Kidney tubule cell (primary cell): ENCODE measurements around the gene RNF144A.
A peak's percentile ranks its signal among the peaks of the same experiment; 100 is the strongest.

Experiments
- DNase-seq: peaks from one replicate; pipeline ENCODE4 v3.0.0-alpha.2; 2018; ENCODE audit warnings: low spot score

Gene RNF144A

DNA sequence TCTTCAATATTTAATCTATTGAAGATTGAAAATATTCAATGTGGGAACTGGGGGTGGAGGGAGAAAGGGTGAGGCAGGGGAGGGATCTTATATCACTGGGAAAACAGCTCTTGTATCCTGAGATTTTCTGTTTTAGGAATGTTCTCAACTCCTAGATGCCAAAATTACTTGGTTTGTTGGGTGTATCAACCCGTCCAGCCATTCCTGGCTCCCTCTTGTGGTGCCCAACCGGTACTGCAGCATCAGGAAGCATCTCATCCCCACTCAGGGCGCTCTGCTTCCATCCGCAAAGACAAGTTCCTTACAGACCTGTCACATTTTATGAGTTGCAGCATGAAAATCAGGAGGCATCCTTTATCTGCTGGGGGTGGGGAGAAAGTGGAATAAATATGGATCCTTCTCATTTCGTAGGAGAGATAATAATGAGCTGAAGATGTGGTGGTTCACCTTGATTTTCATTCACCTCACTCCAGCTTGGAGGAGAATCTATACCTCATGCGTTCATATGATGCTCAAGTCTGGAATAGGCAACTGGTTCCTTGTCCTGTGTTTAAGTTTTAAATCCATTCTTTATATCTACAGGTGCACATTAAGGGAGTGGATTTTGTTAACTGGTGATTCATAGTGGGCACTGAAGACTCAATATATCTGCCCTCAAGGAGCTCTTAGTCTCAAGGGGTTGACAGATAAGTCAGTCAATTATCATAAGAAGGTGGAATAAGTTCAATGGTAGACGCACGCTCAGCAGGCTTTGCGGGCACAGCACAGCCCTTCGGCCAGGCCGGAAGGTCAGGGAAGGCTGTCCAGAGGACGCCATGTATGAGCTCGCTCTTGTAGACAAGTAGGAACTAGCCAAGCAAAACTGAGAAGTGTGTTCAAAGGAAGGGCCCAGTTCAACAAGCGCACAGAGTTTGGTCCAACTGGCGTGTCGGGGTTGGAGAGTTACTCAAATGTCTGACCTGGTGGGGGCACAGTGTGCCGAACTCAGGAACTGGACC is 127.3 kb downstream of the RNF144A start:
- DNase-seq: peak; percentile 59

DNA sequence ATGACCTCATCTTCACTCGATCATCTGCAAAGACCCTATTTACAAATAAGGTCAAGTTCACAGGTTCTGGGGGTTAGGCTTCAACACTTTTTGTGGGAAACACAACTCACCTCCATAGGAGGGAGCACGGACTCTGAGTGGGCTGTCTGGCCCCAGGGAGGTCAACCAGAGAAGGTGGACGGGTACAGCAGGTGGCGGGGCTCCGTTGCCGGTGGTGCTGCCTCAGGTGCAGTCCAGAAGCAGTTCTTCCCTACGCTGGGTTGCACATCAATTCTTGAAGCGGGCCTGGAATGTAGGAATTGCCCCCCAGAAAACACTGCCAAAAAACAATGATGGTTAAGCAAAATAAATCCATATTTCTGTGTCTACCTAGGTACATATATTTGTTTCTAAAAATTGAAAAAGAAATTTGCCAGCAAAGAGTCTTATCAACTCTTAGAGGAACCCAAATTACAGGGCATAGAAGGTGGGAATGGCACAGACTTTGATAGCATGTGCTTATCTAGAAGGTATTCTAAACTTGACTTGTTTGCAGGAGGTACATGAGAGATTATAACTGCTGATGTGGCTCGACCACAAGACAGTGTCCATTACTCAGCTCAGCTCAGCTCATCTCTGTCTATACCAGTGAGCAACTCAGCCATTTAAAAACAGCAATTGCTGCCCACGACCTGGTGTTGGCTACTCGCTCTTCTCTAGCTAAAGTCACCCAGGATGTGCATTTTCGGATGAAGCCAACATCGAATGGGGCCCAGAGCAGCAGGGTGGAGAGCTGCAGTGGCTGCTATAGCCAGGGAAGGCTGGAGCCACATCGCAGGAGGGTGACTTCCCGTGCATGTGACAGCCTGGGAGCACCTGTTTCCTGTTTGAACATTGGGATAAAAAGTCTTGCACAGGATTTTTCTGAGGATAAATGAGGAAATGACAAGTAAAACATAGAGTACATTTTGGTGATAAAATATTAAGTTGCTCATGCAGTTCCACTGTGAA is 128.7 kb downstream of the RNF144A start:
- no peak for DNase-seq

DNA sequence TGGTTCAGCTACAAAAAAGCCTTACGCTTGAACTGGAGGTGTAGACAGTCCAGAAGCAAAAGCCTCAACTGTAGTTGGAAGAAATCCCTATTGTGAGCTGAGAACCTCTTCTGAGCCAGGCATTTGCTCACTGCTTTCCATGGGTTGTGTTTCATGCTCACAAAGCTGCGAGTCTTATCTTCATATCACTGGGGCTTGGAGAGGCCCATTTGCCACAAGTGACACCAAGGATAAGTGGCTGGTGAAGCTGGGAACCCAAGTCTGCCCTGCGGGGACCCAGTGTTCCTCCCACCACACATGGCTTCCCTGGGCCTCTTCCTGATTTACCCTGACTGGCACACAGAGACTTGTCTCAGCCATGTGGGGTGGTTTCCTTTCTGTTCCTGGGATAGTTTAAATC is 130.4 kb downstream of the RNF144A start:
- DNase-seq: no peak

DNA sequence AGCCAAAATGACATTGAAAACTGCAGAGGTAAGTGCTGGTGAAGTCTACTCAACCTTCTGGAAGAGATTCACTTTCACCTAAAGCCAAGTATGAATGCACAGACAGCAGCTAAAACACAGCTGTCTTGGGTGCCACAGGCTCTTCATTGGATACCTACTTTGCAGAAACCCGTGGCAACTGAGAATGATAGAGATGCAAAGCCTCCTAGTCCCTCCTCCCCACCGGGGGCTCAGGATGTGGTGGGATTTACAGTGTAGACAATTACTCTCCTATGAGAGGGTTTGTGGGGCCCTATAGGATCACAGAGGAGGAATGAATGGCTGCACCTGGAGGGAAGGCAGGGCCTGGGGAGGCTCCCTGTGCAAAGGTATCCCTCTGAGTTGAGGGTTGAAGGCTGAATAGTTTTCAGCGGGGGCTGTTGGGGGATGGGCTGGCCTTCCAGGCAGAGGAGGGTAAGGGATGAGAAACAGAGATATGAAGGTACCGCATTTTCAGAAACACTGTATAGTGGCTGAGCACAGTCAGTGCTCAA is 131.6 kb downstream of the RNF144A start:
- DNase-seq: no peak

DNA sequence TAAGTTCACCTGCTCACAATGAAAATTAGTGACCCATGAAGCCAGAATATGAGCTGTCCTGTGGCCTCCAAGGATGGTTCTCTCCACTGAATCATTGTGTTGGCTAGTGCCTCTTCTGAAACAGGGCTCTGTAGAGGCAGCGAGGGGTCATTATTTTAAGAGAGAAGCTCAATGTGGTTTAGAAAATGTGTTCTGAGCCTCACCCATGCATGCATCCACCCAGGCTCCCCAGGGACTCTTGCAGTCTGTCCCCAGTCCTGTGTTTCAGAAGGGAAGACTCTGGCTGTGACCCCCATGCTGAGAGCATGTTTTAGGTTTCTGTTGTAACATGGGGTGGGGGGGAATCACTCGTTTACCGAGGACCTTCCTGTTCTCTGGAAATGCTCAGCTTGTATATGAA is 135.2 kb downstream of the RNF144A start:
- DNase-seq: peak; percentile 3

DNA sequence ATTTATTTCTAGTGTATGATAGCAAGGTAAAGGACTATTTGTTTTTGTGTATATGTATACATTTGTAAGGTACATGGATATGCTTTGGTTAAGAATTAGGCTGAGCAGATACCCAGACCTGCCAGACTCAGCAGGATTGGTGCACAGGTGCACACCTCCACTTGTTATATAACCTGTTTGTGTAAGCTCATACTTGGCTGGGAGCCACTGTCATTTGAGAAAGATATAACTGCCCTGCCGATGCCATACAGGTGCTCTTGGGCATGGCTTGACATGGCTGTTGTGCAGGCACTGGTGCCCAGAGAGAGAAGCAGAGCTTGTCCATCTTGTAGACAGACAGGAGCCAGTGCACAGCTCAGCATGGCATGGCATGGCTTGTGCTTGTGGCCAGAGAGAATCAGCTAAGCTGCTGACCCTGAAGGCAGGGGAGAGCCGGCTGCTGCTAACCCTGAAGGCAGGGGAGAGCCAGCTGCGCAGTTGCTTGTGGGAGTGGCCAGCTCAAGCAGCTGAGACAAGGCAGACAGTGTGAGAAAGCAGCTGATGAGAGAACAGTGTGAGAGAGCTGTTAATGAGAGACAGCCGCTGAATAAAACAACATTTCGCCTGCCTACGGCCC is 136.5 kb downstream of the RNF144A start:
- DNase-seq: no peak

DNA sequence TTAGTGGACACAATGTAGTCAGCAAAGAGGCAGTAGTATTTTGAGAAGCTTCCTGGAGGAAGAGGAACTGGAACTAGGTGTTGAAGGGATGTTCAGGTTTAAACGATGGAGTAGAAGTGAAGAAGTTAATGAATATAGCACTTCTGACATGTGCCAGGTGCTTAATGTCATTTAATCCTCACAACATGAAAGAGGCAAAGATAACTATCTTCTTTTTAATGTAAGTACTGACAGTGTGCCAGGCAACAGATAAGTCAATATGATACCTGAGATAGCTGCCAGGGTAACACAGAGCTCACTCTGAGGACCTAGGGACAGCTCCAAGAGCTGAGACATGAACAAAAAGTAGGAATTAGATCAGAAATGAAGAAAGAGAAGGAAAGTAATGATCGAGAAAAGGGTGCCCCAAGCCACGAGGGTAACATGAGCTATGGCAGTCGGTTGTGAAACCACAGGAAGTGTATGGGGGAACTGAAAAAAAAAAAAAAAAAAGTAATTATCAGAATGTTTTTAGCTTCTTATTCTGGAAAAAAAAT is 140.7 kb downstream of the RNF144A start:
- no peak for DNase-seq

DNA sequence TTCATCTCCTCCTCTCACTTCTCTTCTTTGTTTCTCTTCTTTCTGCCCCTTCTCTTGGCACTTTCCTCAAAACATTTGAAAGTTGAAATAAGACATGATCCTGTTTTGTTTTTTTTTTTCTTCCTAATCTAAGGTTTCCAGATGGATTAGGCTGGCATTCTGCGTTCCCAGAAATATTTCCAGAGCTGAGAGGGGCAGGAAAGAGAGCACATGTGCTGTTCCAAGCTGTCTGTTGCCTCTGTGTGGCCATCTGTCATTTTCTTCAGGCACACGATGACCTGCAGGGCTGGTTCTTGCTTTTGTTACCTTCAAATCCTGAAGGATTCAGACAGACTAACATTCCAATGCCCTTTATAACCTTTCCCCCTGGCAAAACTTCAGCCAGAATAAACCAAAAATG is 142.9 kb downstream of the RNF144A start:
- DNase-seq: no peak

DNA sequence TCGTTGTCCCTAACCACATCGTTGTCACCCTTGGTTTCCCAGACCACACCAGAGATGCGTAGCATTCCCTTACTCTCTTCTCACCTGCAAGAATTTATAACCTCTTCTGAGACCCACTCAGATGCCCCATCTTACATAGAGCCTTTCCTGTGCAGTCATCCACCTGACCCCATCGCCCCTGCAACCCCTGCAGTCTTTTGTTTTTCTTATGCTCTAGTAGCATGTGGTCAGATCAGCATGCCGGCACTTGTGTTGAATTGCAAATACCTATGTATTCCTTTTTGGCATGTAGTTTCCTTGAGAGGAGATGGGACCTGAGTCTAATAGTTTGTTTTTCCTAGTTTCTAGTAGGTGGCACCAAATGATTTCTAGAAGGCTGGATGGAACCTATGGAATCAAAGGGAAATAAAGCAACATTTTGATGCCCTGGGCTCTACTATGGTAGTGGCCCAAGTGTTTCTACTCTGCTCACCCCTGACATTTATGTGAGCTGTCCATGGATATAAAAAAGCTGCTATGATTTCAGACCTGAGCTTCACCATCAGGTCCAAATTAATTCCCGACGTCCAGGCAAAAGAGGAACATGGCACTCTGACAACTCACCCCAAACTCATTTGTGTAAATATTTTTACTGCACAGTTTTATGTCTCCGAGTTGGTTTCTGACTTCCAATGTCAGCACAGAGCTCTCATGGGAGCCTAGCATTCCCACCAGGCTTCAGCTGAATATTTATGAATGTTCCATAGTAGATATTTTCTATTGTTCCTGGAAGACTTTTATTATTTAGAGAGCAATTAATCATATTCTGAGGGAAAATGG is 143.6 kb downstream of the RNF144A start:
- DNase-seq: no peak

DNA sequence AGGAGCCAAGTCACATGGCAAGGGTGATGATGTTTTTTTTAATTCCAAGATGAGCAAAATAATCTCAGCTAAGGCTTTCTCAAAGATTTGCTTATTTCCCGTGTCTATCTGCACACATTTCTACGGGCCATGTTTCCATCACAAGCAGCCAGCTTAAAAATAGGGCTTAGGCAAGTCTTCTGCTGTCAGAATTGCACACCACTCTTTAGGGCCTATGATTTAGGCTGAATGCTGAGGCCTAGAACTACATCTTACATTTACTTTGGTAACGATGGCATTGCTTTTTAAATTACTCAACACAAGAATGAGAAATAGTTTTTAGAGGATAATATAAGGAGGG is 144.2 kb downstream of the RNF144A start:
- no peak for DNase-seq

DNA sequence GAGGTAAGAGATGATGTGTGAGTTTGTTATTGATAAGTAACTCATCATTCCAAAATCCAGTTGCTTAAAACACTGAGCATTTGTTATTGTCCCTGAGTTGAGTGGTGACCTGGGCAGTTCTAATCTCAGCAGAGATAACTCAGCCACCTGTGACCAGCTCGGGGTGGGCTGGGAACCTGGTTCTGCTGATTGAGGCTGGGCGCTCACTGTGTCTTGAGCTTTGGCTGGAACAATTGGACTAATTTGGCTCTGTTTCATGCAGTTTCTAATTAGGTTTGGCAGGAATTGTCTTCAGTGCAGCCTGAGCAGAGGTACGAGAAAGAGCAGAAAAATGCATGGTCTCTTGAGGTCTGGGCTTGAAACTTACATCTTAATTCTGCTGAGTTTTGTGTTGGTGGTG is 144.7 kb downstream of the RNF144A start:
- no peak for DNase-seq

DNA sequence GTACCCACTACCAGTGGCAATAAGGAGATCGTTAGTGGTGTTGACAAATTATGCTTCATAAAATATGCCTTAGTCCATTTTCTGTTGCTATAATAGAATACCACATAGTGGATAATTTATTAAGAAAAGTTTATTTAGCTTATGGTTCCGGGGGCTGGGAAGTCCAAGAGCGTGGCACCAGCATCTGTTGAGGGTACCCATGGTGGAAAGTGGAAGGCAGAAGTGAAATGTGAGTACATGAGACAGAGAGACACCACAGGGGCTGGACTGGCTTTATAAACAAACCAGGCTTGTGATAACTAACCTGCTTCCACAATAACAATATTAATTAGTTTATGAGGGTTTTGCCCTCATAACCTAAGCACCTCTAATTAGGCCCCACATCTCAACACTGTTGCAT is 146.6 kb downstream of the RNF144A start:
- no peak for DNase-seq

DNA sequence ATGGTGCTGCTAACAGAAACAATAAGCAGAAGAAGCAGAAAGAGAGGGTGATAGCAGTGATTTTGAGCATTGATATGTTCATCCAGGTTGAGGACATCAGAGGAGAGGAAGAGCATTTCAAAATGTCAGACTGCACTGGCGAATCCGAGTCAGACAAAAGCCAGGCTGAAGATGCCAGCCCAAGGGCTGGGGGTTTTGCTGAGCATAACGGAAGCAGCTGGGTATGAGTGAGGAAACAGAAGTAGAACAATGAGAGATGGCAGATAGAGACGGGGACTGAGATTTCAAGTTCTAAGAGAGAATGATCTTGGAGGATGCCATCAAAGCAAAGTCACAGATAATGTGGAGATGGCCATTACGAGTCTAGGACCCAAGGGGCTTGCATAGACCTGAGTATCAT is 151.2 kb downstream of the RNF144A start:
- no peak for DNase-seq

DNA sequence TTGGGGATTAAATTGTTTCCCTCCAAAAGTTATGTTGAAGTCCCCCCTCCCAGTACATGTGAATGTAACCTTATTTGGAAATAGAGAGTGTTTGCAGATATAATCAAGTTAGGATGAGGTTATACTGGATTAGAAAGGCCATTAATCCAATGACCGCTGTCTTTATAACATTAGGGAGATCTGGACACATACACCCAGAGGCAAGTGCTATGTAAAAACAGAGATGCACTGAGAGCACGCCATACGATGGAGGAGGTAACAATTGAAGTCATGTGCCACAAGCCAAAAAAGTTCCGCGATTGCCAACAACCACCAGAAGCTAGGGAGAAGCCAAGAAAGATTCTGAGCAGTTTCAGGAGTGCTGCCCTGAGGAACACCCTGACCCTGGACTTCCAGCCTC is 153.3 kb downstream of the RNF144A start:
- DNase-seq: no peak

DNA sequence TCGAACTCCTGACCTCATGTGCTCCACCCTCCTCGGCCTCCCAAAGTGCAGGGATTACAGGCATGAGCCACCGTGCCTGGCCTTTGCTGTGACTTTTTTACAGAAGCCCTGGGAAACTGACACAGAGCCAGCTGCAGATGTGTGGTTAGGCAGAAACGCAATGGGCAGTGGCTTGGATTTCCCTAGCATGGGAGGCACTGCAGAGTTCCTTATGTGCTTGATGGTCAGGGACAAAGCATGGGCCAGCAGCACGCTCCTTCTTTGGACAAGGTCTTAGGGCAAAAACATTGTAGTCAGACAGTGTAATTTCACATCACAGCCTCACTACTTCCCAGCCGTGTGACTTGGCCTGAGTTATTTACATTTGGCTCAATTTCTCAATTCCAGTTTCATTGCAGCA is 153.9 kb downstream of the RNF144A start:
- no peak for DNase-seq

DNA sequence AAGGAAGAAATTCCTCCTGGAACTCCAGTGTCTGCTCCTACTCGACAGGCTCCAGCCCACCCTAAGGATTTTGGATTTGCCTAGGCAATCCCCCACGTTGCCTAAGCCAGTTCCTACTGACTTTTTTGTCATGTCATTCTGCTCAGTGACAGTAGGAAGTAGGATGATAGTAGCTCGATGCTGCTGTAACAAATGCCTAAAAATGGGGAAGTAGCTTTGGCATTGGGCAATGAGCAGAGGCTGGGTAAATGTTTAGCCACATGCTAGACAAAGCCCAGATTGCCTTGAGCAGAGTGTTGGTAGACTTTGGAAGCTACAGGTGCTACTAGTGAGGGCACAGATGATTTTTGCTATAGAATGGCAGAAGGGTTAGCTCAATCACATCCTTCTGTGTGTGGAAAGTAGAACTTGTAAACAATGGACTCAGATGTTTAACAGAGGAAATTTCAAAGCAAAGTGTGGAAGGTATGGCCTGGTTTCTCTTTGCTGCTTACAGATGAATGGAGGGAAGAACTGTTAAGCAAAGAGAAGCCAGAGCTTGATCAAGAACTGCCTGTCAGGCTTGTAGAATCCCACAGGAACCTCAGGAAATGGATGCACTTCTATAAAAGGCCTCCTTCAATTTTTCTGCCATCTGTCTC is 154.8 kb downstream of the RNF144A start:
- DNase-seq: no peak

DNA sequence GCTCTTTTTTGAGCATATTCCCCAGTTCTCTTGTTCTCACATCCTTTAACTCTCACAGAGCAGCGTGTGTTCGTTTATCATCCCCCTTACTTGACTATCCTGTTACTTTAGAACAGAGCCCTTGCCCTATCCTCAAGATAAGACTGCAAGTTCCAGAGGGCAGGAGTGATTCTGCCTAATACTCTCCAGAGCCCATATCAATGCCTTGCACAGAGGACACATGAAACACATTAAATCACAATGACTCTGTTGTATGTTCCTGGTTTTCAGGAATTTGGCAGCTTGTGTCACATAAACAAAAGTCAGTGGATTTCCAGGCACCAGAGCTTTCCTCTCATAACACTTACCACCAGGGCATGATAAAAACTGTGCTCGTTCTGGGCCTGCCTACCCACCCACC is 156.7 kb downstream of the RNF144A start:
- no peak for DNase-seq

DNA sequence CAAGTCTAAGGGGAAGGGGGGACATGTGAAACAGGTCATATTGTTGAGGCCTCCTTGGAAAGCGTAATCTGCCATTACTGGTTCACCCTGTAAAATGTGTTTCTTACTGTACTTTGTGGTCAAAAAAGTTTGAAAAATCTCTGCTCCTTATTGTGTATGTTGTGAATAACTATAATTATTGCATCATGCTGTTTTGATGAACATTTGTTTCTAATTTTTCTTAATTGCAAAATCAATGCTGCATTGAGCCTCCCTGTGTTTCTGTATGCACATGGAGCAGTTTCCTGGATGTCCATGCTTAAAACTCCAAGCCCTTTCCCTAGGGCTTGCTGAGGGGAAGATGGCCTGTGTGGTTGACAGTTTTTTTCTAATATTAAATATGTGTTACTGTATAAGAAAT is 158.6 kb downstream of the RNF144A start:
- no peak for DNase-seq

DNA sequence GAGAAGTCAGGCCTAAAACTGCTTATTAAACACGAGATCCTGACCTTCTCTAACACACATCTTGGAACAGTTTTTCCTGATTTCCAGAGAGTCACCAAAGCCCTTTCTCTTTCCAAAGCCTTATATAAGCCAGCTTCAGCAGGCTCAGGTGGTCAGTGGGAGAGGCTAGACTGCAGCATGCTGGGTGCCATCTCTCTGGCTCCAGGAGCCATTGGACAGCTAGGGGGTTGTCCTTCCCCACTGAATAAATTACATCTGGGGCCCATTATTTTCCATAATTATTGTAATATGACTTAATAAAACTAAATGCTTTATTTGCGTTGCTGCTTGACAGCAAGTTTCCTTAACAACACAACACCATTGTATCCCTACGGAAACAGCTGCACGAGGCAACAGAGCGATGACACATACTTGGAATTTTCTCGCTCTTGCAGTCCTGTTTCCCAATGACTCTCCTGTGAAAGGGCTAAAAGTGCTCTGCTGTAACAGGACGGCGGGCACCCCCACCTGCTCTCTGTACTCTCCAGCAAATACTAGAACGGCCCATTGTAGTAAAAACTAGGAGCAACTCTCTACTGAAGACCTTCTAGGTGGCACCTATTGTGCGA is 160.6 kb downstream of the RNF144A start:
- DNase-seq: no peak
